CD8-positive, alpha-beta memory T cell (primary cell): ENCODE measurements around the gene FYN. TPM values are rescaled to one million over a fixed set of nuclear protein-coding genes. Genes with fewer than 3 reads are reported as not detected.

ENCODE experiments used
- CTCF ChIA-PET: fragments of 350-600 bp; sonication (Branson Sonifier 250); formaldehyde crosslinking; loops from one replicate; lab custom pipeline; 2021; ENCODE audit warnings: antibody characterized with exemption; lab: Charles Lee
- POLR2A ChIA-PET: fragments of 350-600 bp; sonication (Branson Sonifier 250); formaldehyde crosslinking; loops from one replicate; lab custom pipeline; 2021; ENCODE audit warnings: antibody characterized with exemption; lab: Charles Lee
- DNase-seq, 5 donors: peaks; one replicate each; pipeline versions ENCODE4 v3.0.0 to v3.0.0-alpha.2; 2020 to 2022; ENCODE audit warnings: mixed read lengths in 1 of 5
- H3K27ac ChIP-seq: one replicate; pipeline ENCODE4 v1.7.0; 2013; ENCODE audit warnings: low read depth, mild to moderate bottlenecking, low read length, moderate library complexity
- H3K27me3 ChIP-seq: 2 replicates; pipeline ENCODE4 v1.7.0; 2013; ENCODE audit warnings: low read length, mild to moderate bottlenecking; ENCODE audit not compliant: insufficient read depth, poor library complexity, severe bottlenecking
- H3K36me3 ChIP-seq: 2 replicates; pipeline ENCODE4 v1.7.0; 2013; ENCODE audit warnings: mild to moderate bottlenecking, low read length, moderate library complexity; ENCODE audit not compliant: insufficient read depth
- H3K4me1 ChIP-seq: 2 replicates; pipeline ENCODE4 v1.7.0; 2013; ENCODE audit warnings: mild to moderate bottlenecking, low read length, moderate library complexity; ENCODE audit not compliant: insufficient read depth
- H3K4me3 ChIP-seq: 2 replicates; pipeline ENCODE4 v1.7.0; 2013; ENCODE audit warnings: mild to moderate bottlenecking, low read length
- H3K9me3 ChIP-seq: 2 replicates; pipeline ENCODE4 v1.7.0; 2013; ENCODE audit warnings: mild to moderate bottlenecking, low read length
- H3K27ac Mint-ChIP-seq, 8 donors: one replicate each; pipeline ENCODE4 v1.8.0; 2020 to 2021; ENCODE audit warnings: mixed read lengths in 8 of 8, mild to moderate bottlenecking in 6 of 8, inconsistent platforms in 3 of 8, moderate library complexity in 3 of 8
- H3K27me3 Mint-ChIP-seq, 2 donors: one replicate each; pipeline ENCODE4 v1.8.0; 2020 to 2021; ENCODE audit warnings: mixed read lengths in 2 of 2, mild to moderate bottlenecking in 1 of 2, moderate library complexity in 1 of 2
- H3K36me3 Mint-ChIP-seq, 3 donors: one replicate each; pipeline ENCODE4 v1.8.0; 2020 to 2021; ENCODE audit warnings: mixed read lengths in 3 of 3, inconsistent platforms in 1 of 3, mild to moderate bottlenecking in 1 of 3
- H3K4me1 Mint-ChIP-seq, 3 donors: one replicate each; pipeline ENCODE4 v1.8.0; 2020 to 2021; ENCODE audit warnings: mixed read lengths in 3 of 3, inconsistent platforms in 1 of 3, mild to moderate bottlenecking in 1 of 3
- H3K4me3 Mint-ChIP-seq, 7 donors: one replicate each; pipeline ENCODE4 v1.8.0; 2020 to 2021; ENCODE audit warnings: mixed read lengths in 7 of 7, mild to moderate bottlenecking in 6 of 7, moderate library complexity in 4 of 7, inconsistent platforms in 2 of 7
- H3K9me3 Mint-ChIP-seq, 5 donors: one replicate each; pipeline ENCODE4 v1.8.0; 2020 to 2022; ENCODE audit warnings: mixed read lengths in 5 of 5, mild to moderate bottlenecking in 3 of 5, moderate library complexity in 2 of 5, inconsistent platforms in 1 of 5
- polyA plus RNA-seq: library from polyadenylated mRNA; unstranded; fragments of 300-500 nt; fragmentation: Illumina TruSeq; gene quantifications from one replicate; pipeline ENCODE4 v1.2.3, GENCODE V29; 2021
- total RNA-seq, 2 experiments: library from RNA; stranded (reverse); gene quantifications; one replicate each; pipeline ENCODE4 v1.2.3, GENCODE V29; 2021

FYN gene
- total and polyA plus RNA-seq, 3 experiments from 2014 or later = 481 to 611 (median 491) TPM

GRCh38 chr6:111800259-111800765 lies 72.9 kb downstream of the FYN start:
- peaks cover 68 to 92% (median 76%) of the 10 kb centered on the region in 3 donors for H3K4me1 Mint-ChIP-seq
- Histone ChIP-seq H3K4me3 (no peak overlapping the region), H3K9me3 (no peaks in the 10 kb centered on the region), H3K27ac (no peak overlapping the region), H3K4me1 (peaks cover 56% of the 10 kb centered on the region), H3K36me3 (no peaks in the 10 kb centered on the region), H3K27me3 (no peaks in the 10 kb centered on the region)
- peaks cover 0 to 2% of the 10 kb centered on the region in 2 donors for H3K27me3 Mint-ChIP-seq
- peak overlapping the region in 1 of 7 donors; percentile 81 for H3K4me3 Mint-ChIP-seq
- no peak for DNase-seq
- POLR2A ChIA-PET = interaction anchor here (0.6 kb wide), 1 partner anchor 291 kb away, joined by 4 read pairs; no protein-coding TSS in a partner anchor
- no peaks in the 10 kb centered on the region for H3K9me3 Mint-ChIP-seq
- peaks cover 3 to 51% (median 3%) of the 10 kb centered on the region in 3 donors for H3K36me3 Mint-ChIP-seq
- peak overlapping the region in 7 of 8 donors; percentile 23 to 79 (median 38) for H3K27ac Mint-ChIP-seq
- CTCF ChIA-PET = interaction anchor here (1.2 to 2.5 kb wide), 4 partner anchors 16 to 74 kb away, joined by 4 to 10 read pairs (median 6); no protein-coding TSS in a partner anchor

DNA sequence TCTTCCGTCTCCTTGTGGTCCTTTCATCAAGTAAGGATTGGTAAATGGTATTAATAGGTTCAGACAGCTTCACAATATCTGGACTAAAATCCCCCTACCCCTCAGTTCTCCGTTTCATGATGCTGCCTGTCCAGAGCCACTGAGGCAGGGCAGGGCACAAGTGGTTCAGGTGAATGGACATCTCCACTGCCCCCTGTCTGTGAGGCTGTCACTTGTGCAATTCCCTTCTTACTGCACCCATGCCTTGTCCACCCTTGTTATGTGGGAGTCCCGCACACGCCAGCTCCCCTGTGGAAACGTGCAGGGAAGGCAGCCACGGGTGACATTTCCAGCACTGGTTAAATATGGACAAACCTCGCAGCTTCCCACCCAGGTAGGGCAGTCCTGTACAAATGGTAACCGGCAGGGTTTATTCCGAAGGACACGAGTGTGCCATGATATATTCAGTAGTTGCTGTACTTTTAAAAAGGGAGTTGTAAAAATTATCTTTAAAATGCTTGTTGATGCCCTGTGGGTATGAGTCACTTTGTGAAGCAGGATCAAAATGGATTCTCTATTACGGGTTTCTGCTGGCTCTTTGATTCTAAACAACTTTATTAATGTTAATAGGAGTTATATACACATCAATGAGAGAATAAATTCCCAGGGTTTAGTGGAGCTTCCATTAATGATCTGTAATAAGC lies 73.5 kb downstream of the FYN start:
- DNase-seq = no peak
- peaks cover 62 to 92% (median 76%) of the 10 kb centered on the region in 3 donors for H3K4me1 Mint-ChIP-seq
- peak overlapping the region in 5 of 8 donors; percentile 8 to 79 (median 54) for H3K27ac Mint-ChIP-seq
- no peak overlapping the region for H3K4me3 ChIP-seq
- H3K9me3 Mint-ChIP-seq = no peaks in the 10 kb centered on the region
- no peaks in the 10 kb centered on the region for H3K9me3 ChIP-seq
- no peaks in the 10 kb centered on the region for H3K27me3 ChIP-seq
- peaks cover 3 to 49% (median 3%) of the 10 kb centered on the region in 3 donors for H3K36me3 Mint-ChIP-seq
- ChIA-PET CTCF (interaction anchor here (1.2 to 2.5 kb wide), 4 partner anchors 15 to 73 kb away, joined by 4 to 10 read pairs (median 6); no protein-coding TSS in a partner anchor), POLR2A (interaction anchor here (0.6 kb wide), 1 partner anchor 291 kb away, joined by 4 read pairs; no protein-coding TSS in a partner anchor)
- H3K27me3 Mint-ChIP-seq = peaks cover 0 to 2% of the 10 kb centered on the region in 2 donors
- H3K4me3 Mint-ChIP-seq = peak overlapping the region in 3 of 7 donors; percentile 7 to 65 (median 28)
- peaks cover 56% of the 10 kb centered on the region for H3K4me1 ChIP-seq
- H3K36me3 ChIP-seq = no peaks in the 10 kb centered on the region
- H3K27ac ChIP-seq = no peak overlapping the region

- Mint-ChIP-seq H3K9me3 (peaks cover 0 to 2% (median 0%) of the 10 kb centered on the region in 5 donors), H3K27me3 (peaks cover 0 to 2% of the 10 kb centered on the region in 2 donors), H3K36me3 (peaks cover 3 to 56% (median 3%) of the 10 kb centered on the region in 3 donors), H3K27ac (peak overlapping the region; percentile 48 to 84 (median 56)), H3K4me1 (peaks cover 48 to 92% (median 76%) of the 10 kb centered on the region in 3 donors), H3K4me3 (peak overlapping the region in 1 of 7 donors; percentile 52)
- Histone ChIP-seq H3K36me3 (no peaks in the 10 kb centered on the region), H3K4me1 (peaks cover 56% of the 10 kb centered on the region), H3K9me3 (no peaks in the 10 kb centered on the region), H3K4me3 (no peak overlapping the region), H3K27ac (no peak overlapping the region), H3K27me3 (no peaks in the 10 kb centered on the region)
- ChIA-PET POLR2A (no interaction called here), CTCF (interaction anchor here (1.5 kb wide), 2 partner anchors 39 to 72 kb away, joined by 4 to 5 read pairs; no protein-coding TSS in a partner anchor)
- no peak for DNase-seq
Observed at GRCh38 chr6:111798281-111798725, 74.9 kb downstream of the FYN start.

GRCh38 chr6:111796310-111796918 lies 76.8 kb downstream of the FYN start:
- Histone ChIP-seq H3K4me3 (no peak overlapping the region), H3K9me3 (no peaks in the 10 kb centered on the region), H3K27ac (no peak overlapping the region), H3K4me1 (peaks cover 58% of the 10 kb centered on the region), H3K27me3 (no peaks in the 10 kb centered on the region), H3K36me3 (no peaks in the 10 kb centered on the region)
- H3K9me3 Mint-ChIP-seq = peaks cover 0 to 2% (median 0%) of the 10 kb centered on the region in 5 donors
- peaks cover 0 to 53% (median 3%) of the 10 kb centered on the region in 3 donors for H3K36me3 Mint-ChIP-seq
- ChIA-PET POLR2A (interaction anchor here (1.2 kb wide), 1 partner anchor 8 kb away, joined by 3 read pairs; no protein-coding TSS in a partner anchor), CTCF (interaction anchor here (1.3 kb wide), 1 partner anchor 232 kb away, joined by 3 read pairs; no protein-coding TSS in a partner anchor)
- H3K4me1 Mint-ChIP-seq = peaks cover 31 to 86% (median 79%) of the 10 kb centered on the region in 3 donors
- H3K27ac Mint-ChIP-seq = peak overlapping the region in 7 of 8 donors; percentile 96 to 99 (median 98)
- H3K4me3 Mint-ChIP-seq = peak overlapping the region in 2 of 7 donors; percentile 19 to 89
- H3K27me3 Mint-ChIP-seq = no peaks in the 10 kb centered on the region
- DNase-seq = no peak

GRCh38 chr6:111795558-111795957 lies 77.7 kb downstream of the FYN start:
- H3K36me3 Mint-ChIP-seq = peaks cover 0 to 49% (median 3%) of the 10 kb centered on the region in 3 donors
- H3K4me3 Mint-ChIP-seq = peak overlapping the region; percentile 89 to 100 (median 94)
- peak overlapping the region; percentile 64 for H3K4me3 ChIP-seq
- DNase-seq = no peak
- H3K36me3 ChIP-seq = no peaks in the 10 kb centered on the region
- no peaks in the 10 kb centered on the region for H3K9me3 ChIP-seq
- peaks cover 24 to 80% (median 80%) of the 10 kb centered on the region in 3 donors for H3K4me1 Mint-ChIP-seq
- H3K9me3 Mint-ChIP-seq = peaks cover 0 to 2% (median 0%) of the 10 kb centered on the region in 5 donors
- H3K4me1 ChIP-seq = peaks cover 64% of the 10 kb centered on the region
- no peaks in the 10 kb centered on the region for H3K27me3 Mint-ChIP-seq
- no peaks in the 10 kb centered on the region for H3K27me3 ChIP-seq
- ChIA-PET POLR2A (interaction anchor here (1.2 kb wide), 1 partner anchor 9 kb away, joined by 3 read pairs; no protein-coding TSS in a partner anchor), CTCF (interaction anchor here (0.8 to 1.3 kb wide), 2 partner anchors 19 to 233 kb away, joined by 3 read pairs; no protein-coding TSS in a partner anchor)
- peak overlapping the region; percentile 70 for H3K27ac ChIP-seq
- H3K27ac Mint-ChIP-seq = peak overlapping the region in 7 of 8 donors; percentile 96 to 99 (median 98)

- H3K9me3 ChIP-seq = no peaks in the 10 kb centered on the region
- H3K36me3 ChIP-seq = no peaks in the 10 kb centered on the region
- Mint-ChIP-seq H3K36me3 (peaks cover 0 to 47% (median 0%) of the 10 kb centered on the region in 3 donors), H3K9me3 (peaks cover 0 to 2% (median 0%) of the 10 kb centered on the region in 5 donors), H3K4me1 (peaks cover 18 to 79% (median 74%) of the 10 kb centered on the region in 3 donors), H3K27me3 (no peaks in the 10 kb centered on the region), H3K4me3 (peak overlapping the region; percentile 89 to 100 (median 94)), H3K27ac (peak overlapping the region in 7 of 8 donors; percentile 96 to 99 (median 98))
- H3K4me1 ChIP-seq = peaks cover 71% of the 10 kb centered on the region
- POLR2A ChIA-PET = interaction anchor here (0.6 to 2.5 kb wide), 4 partner anchors 9 to 60 kb away, joined by 3 to 7 read pairs (median 4); no protein-coding TSS in a partner anchor
- CTCF ChIA-PET = interaction anchor here (0.8 to 1.5 kb wide), 5 partner anchors 8 to 233 kb away, joined by 3 to 7 read pairs (median 4); no protein-coding TSS in a partner anchor
- peak overlapping the region; percentile 70 for H3K27ac ChIP-seq
- DNase-seq = no peak
- H3K27me3 ChIP-seq = no peaks in the 10 kb centered on the region
- H3K4me3 ChIP-seq = peak overlapping the region; percentile 64
Observed at GRCh38 chr6:111794727-111795452, 78.4 kb downstream of the FYN start.
